ENCODE data around the gene ZNF407.

DNA sequence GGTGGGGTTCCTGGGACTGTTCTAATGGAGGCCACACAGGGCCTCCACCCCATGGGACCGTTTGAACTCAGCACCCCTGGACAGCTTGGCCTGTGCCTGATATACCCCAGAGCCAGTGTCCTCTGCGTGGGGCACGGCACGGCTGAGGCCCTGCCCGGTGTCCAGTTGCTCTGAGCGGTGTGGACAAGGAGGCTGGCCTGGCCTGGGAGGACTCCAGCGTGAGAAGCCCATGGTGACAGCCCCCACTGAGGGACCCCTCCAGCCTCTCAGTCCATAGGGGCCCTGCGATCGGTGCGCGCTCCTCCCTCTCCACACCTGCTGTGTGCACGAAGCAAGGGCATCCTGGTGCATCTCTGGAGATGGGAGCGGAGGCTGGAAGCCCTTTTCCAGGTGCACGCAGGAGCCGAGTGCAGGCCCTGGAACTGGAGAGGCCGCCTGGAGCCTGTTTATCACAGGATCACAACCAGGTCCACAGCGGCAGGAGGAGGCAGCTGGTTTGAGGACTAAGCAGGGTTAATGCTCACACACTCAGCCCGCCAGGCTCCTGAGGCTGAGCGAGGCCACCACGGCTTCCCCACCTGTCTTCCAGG, 491.0 kb downstream of the ZNF407 start:
- TF ChIP-seq CTCF (IDR thresholded peaks at IDR 0.05) (no peak), POLR2A (IDR thresholded peaks at IDR 0.05) (no peak)

All from testis (tissue), 2 donors.